Measurements from ENCODE around the gene PCSK4. TPM values are rescaled to one million over a fixed set of nuclear protein-coding genes. Genes with fewer than 3 reads are reported as not detected.
A peak's percentile ranks its signal among the peaks of the same experiment; 100 is the strongest.

PCSK4 gene
- total RNA-seq, 1 experiment from 2014 or later, result 9.9 TPM

- H3K27ac ChIP-seq (ENCODE audit: low read length), result 0 out of 2 replicates have a peak overlapping the region, but pooled peaks have one; percentile 23
- ChIA-PET POLR2A (no interaction called here), CTCF (no interaction called here)
- TF ChIP-seq, protein P1, sequence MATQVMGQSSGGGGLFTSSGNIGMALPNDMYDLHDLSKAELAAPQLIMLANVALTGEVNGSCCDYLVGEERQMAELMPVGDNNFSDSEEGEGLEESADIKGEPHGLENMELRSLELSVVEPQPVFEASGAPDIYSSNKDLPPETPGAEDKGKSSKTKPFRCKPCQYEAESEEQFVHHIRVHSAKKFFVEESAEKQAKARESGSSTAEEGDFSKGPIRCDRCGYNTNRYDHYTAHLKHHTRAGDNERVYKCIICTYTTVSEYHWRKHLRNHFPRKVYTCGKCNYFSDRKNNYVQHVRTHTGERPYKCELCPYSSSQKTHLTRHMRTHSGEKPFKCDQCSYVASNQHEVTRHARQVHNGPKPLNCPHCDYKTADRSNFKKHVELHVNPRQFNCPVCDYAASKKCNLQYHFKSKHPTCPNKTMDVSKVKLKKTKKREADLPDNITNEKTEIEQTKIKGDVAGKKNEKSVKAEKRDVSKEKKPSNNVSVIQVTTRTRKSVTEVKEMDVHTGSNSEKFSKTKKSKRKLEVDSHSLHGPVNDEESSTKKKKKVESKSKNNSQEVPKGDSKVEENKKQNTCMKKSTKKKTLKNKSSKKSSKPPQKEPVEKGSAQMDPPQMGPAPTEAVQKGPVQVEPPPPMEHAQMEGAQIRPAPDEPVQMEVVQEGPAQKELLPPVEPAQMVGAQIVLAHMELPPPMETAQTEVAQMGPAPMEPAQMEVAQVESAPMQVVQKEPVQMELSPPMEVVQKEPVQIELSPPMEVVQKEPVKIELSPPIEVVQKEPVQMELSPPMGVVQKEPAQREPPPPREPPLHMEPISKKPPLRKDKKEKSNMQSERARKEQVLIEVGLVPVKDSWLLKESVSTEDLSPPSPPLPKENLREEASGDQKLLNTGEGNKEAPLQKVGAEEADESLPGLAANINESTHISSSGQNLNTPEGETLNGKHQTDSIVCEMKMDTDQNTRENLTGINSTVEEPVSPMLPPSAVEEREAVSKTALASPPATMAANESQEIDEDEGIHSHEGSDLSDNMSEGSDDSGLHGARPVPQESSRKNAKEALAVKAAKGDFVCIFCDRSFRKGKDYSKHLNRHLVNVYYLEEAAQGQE (IDR thresholded peaks at IDR 0.05; ENCODE audit: insufficient read depth in 1 of 2, low read depth in 2 of 2, low read length in 1 of 2), result no peak
- no peak for TF ChIP-seq TCF7L2 (IDR thresholded peaks at IDR 0.05; ENCODE audit: low read depth, low read length)
- no peak for TF ChIP-seq SIN3A (IDR thresholded peaks at IDR 0.05; ENCODE audit: borderline replicate concordance, insufficient read depth, low read depth, low read length)
- no peak for TF ChIP-seq POLR2AphosphoS5 (IDR thresholded peaks at IDR 0.05; ENCODE audit: low read depth, low read length)
- TF ChIP-seq, protein P2, sequence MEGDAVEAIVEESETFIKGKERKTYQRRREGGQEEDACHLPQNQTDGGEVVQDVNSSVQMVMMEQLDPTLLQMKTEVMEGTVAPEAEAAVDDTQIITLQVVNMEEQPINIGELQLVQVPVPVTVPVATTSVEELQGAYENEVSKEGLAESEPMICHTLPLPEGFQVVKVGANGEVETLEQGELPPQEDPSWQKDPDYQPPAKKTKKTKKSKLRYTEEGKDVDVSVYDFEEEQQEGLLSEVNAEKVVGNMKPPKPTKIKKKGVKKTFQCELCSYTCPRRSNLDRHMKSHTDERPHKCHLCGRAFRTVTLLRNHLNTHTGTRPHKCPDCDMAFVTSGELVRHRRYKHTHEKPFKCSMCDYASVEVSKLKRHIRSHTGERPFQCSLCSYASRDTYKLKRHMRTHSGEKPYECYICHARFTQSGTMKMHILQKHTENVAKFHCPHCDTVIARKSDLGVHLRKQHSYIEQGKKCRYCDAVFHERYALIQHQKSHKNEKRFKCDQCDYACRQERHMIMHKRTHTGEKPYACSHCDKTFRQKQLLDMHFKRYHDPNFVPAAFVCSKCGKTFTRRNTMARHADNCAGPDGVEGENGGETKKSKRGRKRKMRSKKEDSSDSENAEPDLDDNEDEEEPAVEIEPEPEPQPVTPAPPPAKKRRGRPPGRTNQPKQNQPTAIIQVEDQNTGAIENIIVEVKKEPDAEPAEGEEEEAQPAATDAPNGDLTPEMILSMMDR (IDR thresholded peaks at IDR 0.05), result no peak
- no peak overlapping the region for H3K4me3 ChIP-seq (ENCODE audit: low read depth in 2 of 2, low read length in 2 of 2)
- no peaks in the 10 kb centered on the region for H3K27me3 ChIP-seq (ENCODE audit: control insufficient read depth, insufficient read depth, low read length)
- ATAC-seq, result no peak
- peaks cover 6% of the 10 kb centered on the region for H3K4me1 ChIP-seq (ENCODE audit: control insufficient read depth, insufficient read depth, low read length)
- DNase-seq (ENCODE audit: low read depth, low spot score), result no peak
- intact Hi-C loops (cut with micrococcal nuclease; ENCODE audit: unreplicated experiment) (no loop called here), in situ Hi-C loops (cut with HindIII; ENCODE audit: low pct_unique_long_range_greater_than_20kb, low sequenced_read_pairs) (no loop called here)
- H3K36me3 ChIP-seq (ENCODE audit: control insufficient read depth, insufficient read depth, low read length), result peaks cover 6% of the 10 kb centered on the region
- H3K9me3 ChIP-seq (ENCODE audit: control insufficient read depth, insufficient read depth, low read depth, low read length), result no peaks in the 10 kb centered on the region
- no TSS peak for BruUV-seq (replicated peaks)
Observed at GRCh38 chr19:1435378-1435989, 54.7 kb downstream of the PCSK4 start.

DNA sequence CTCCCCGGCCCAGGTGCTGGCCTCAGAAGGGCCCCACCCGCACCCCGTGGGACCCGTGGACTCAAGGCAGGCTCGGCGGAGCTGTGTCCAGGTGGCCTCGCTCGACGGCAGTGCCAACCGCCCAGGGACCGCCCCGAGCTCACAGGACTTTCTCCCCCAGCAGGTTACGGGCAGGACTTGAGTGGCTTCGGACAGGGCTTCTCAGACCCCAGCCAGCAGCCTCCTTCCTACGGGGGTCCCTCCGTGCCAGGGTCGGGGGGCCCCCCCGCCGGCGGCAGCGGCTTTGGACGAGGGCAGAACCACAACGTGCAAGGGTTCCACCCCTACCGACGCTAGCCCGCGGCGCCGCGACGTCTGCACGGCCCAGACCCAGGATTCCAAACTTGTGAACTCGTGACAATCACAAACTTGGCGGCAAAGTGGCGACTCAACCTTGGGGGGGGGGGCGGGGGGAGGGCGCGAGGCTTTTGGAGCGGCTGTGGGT, 55.5 kb downstream of the PCSK4 start:
- intact Hi-C loops (cut with micrococcal nuclease; ENCODE audit: unreplicated experiment) (no loop called here), in situ Hi-C loops (cut with HindIII; ENCODE audit: low pct_unique_long_range_greater_than_20kb, low sequenced_read_pairs) (no loop called here)
- Histone ChIP-seq H3K9me3 (ENCODE audit: control insufficient read depth, insufficient read depth, low read depth, low read length) (no peaks in the 10 kb centered on the region), H3K27me3 (ENCODE audit: control insufficient read depth, insufficient read depth, low read length) (no peaks in the 10 kb centered on the region), H3K27ac (ENCODE audit: low read length) (no peak overlapping the region), H3K4me3 (ENCODE audit: low read depth in 2 of 2, low read length in 2 of 2) (no peak overlapping the region), H3K36me3 (ENCODE audit: control insufficient read depth, insufficient read depth, low read length) (peaks cover 4% of the 10 kb centered on the region; the same call in 1 of the 2 replicates), H3K4me1 (ENCODE audit: control insufficient read depth, insufficient read depth, low read length) (0 out of 2 replicates have a peak, but pooled peaks cover 3% of the 10 kb centered on the region)
- TF ChIP-seq SIN3A (IDR thresholded peaks at IDR 0.05; ENCODE audit: borderline replicate concordance, insufficient read depth, low read depth, low read length) (no peak), POLR2AphosphoS5 (IDR thresholded peaks at IDR 0.05; ENCODE audit: low read depth, low read length) (no peak), TCF7L2 (IDR thresholded peaks at IDR 0.05; ENCODE audit: low read depth, low read length) (no peak)
- TF ChIP-seq, protein P1 (IDR thresholded peaks at IDR 0.05; ENCODE audit: insufficient read depth in 1 of 2, low read depth in 2 of 2, low read length in 1 of 2), result no peak
- TF ChIP-seq, protein P2 (IDR thresholded peaks at IDR 0.05), result no peak
- DNase-seq (ENCODE audit: low read depth, low spot score) (no peak), ATAC-seq (no peak)
- ChIA-PET CTCF (no interaction called here), POLR2A (no interaction called here)
- no TSS peak for BruUV-seq (replicated peaks)

Measured in Panc1 (cell line).